GM21717 (cell line): Measurements from ENCODE around the gene PDE4D.

ENCODE experiments used
- ATAC-seq: cut with Tn5 transposase; IDR thresholded peaks from one replicate; pipeline ENCODE4 v1.9.1; 2021; ENCODE audit warnings: mild to moderate bottlenecking, moderate library complexity; ENCODE audit not compliant: unreplicated experiment

The PDE4D gene

GRCh38 chr5:59893429-59894227, at the start of gene PDE4D:
PDE4D (minus strand) TSS chr5:59893726.
- ATAC-seq, result no peak

- no peak for ATAC-seq
Measured at GRCh38 chr5:59937633-59938032, 44.1 kb upstream of the PDE4D start.

GRCh38 chr5:59923465-59923864, 29.9 kb upstream of the PDE4D start:
- no peak for ATAC-seq

- no peak for ATAC-seq
Measured at GRCh38 chr5:59922220-59922619, 28.7 kb upstream of the PDE4D start.

GRCh38 chr5:59921816-59922215, 28.3 kb upstream of the PDE4D start:
- ATAC-seq, result no peak

GRCh38 chr5:59919484-59919883, 26.0 kb upstream of the PDE4D start:
- no peak for ATAC-seq

GRCh38 chr5:59917121-59917520, 23.6 kb upstream of the PDE4D start:
- ATAC-seq, result no peak

GRCh38 chr5:59905188-59905587, 11.7 kb upstream of the PDE4D start:
- ATAC-seq, result no peak

GRCh38 chr5:59897075-59897474, 3.5 kb upstream of the PDE4D start:
- ATAC-seq, result no peak

GRCh38 chr5:59891962-59892643, 1.4 kb downstream of the PDE4D start:
- no peak for ATAC-seq

GRCh38 chr5:59887274-59887673, 6.3 kb downstream of the PDE4D start:
- no peak for ATAC-seq

- no peak for ATAC-seq
Measured at GRCh38 chr5:59874675-59875074, 18.9 kb downstream of the PDE4D start.

GRCh38 chr5:59873113-59873512, 20.4 kb downstream of the PDE4D start:
- ATAC-seq, result no peak

- no peak for ATAC-seq
Measured at GRCh38 chr5:59866661-59867060, 26.9 kb downstream of the PDE4D start.

- no peak for ATAC-seq
Measured at GRCh38 chr5:59864718-59865117, 28.8 kb downstream of the PDE4D start.

GRCh38 chr5:59863777-59864176, 29.7 kb downstream of the PDE4D start:
- no peak for ATAC-seq

- no peak for ATAC-seq
Measured at GRCh38 chr5:59856358-59856757, 37.2 kb downstream of the PDE4D start.

GRCh38 chr5:59850766-59851165, 42.8 kb downstream of the PDE4D start:
- no peak for ATAC-seq

- no peak for ATAC-seq
Measured at GRCh38 chr5:59847586-59847985, 45.9 kb downstream of the PDE4D start.

GRCh38 chr5:59845730-59846129, 47.8 kb downstream of the PDE4D start:
- no peak for ATAC-seq

- no peak for ATAC-seq
Measured at GRCh38 chr5:59843511-59844213, 49.9 kb downstream of the PDE4D start.

- ATAC-seq, result no peak
Measured at GRCh38 chr5:59842999-59843398, 50.5 kb downstream of the PDE4D start.
